Breast epithelium (tissue), 4 donors: Measurements from ENCODE around the gene ZNF83. TPM values are rescaled to one million over a fixed set of nuclear protein-coding genes. Genes with fewer than 3 reads are reported as not detected.

Experiments
- DNase-seq, 2 donors: peaks; one replicate each; pipeline ENCODE4 v3.0.0-alpha.2; 2019; ENCODE audit warnings: low spot score in 2 of 2
- H3K27ac ChIP-seq, 2 donors: fragments of 200-600 bp; sonication (generic) in 1 of 2; one replicate each; pipeline ENCODE4 v1.5.1; 2016 to 2019; ENCODE audit warnings: mild to moderate bottlenecking in 1 of 2
- H3K27me3 ChIP-seq, 2 donors: fragments of 200-600 bp; sonication (generic) in 1 of 2; one replicate each; pipeline versions ENCODE4 v1.5.1 to v1.6.0; 2017 to 2019; ENCODE audit warnings: control low read depth in 1 of 2, mild to moderate bottlenecking in 1 of 2
- H3K36me3 ChIP-seq: fragments of 200-600 bp; one replicate; pipeline ENCODE4 v1.5.1; 2019
- H3K4me1 ChIP-seq, 2 donors: fragments of 200-600 bp; sonication (generic); one replicate each; pipeline ENCODE4 v1.5.1; 2016 to 2019; ENCODE audit warnings: control low read depth in 1 of 2
- H3K4me3 ChIP-seq, 3 donors: fragments of 200-600 bp; sonication (generic); 1 replicate in 2 of 3; 2 replicates in 1 of 3; pipeline ENCODE4 v1.5.1; 2016 to 2019; ENCODE audit warnings: mild to moderate bottlenecking in 3 of 3, moderate library complexity in 2 of 3
- H3K9me3 ChIP-seq, 2 donors: fragments of 200-600 bp; sonication (generic) in 1 of 2; one replicate each; pipeline ENCODE4 v1.5.1; 2016 to 2019; ENCODE audit warnings: control low read depth in 1 of 2
- POLR2A ChIP-seq: fragments of 450-650 bp; IDR thresholded peaks from one replicate; pipeline ENCODE4 v1.6.1; 2016; ENCODE audit warnings: antibody characterized with exemption, mild to moderate bottlenecking, moderate library complexity
- POLR2AphosphoS5 ChIP-seq, 3 donors: sonication (generic); formaldehyde crosslinking; IDR thresholded peaks; one replicate each; pipeline ENCODE4 v1.6.1; 2017; ENCODE audit warnings: antibody characterized with exemption in 3 of 3
- intact Hi-C: fragments of 100-400 bp; cut with DNase I; formaldehyde crosslinking; loops from one replicate; pipeline ENCODE4 v1.15.1; 2023; ENCODE audit warnings: low total_unique reads
- total RNA-seq, 3 donors: library from RNA; depleted of rRNA; stranded (reverse); fragments of >200 nt; gene quantifications; one replicate each; pipeline ENCODE4 v1.1.0, GENCODE V29; 2016
- TF ChIP-seq, protein P1 (sequence below), 3 donors: fragments of 450-650 bp; IDR thresholded peaks; one replicate each; pipeline ENCODE4 v1.5.1; 2016 to 2017; ENCODE audit warnings: antibody characterized with exemption in 3 of 3, mild to moderate bottlenecking in 3 of 3, moderate library complexity in 3 of 3

The ZNF83 gene
- total RNA-seq, 3 donors from 2014 or later = 61.0 to 120 (median 71.8) TPM

DNA sequence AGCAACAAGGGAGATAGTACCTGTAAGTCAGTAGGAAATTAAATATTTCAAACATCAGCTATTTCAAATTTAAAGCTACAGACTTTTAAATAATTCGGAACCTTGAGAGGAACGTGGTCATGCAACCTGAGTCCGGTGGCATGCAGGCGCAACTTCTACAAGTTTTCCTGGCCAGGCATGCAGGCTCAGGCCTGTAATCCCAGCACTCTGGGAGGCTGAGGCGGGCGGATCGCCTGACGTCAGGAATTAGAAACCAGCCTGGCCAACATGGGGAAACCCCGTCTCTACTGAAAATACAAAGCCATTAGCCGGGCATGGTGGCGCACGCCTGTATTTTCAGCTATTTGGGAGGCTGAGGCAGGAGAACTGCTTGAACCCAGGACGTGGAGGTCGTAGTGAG is 70.2 kb downstream of the ZNF83 start:
- Histone ChIP-seq H3K4me3 (no peak overlapping the region), H3K36me3 (no peaks in the 10 kb centered on the region), H3K9me3 (peaks cover 3 to 18% of the 10 kb centered on the region in 2 donors), H3K27ac (no peak overlapping the region), H3K4me1 (no peaks in the 10 kb centered on the region), H3K27me3 (no peaks in the 10 kb centered on the region)
- no peak for DNase-seq
- TF ChIP-seq, protein P1, sequence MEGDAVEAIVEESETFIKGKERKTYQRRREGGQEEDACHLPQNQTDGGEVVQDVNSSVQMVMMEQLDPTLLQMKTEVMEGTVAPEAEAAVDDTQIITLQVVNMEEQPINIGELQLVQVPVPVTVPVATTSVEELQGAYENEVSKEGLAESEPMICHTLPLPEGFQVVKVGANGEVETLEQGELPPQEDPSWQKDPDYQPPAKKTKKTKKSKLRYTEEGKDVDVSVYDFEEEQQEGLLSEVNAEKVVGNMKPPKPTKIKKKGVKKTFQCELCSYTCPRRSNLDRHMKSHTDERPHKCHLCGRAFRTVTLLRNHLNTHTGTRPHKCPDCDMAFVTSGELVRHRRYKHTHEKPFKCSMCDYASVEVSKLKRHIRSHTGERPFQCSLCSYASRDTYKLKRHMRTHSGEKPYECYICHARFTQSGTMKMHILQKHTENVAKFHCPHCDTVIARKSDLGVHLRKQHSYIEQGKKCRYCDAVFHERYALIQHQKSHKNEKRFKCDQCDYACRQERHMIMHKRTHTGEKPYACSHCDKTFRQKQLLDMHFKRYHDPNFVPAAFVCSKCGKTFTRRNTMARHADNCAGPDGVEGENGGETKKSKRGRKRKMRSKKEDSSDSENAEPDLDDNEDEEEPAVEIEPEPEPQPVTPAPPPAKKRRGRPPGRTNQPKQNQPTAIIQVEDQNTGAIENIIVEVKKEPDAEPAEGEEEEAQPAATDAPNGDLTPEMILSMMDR (IDR thresholded peaks at IDR 0.05) = no peak
- no peak for TF ChIP-seq POLR2AphosphoS5 (IDR thresholded peaks at IDR 0.05)
- intact Hi-C loops = no loop called here

DNA sequence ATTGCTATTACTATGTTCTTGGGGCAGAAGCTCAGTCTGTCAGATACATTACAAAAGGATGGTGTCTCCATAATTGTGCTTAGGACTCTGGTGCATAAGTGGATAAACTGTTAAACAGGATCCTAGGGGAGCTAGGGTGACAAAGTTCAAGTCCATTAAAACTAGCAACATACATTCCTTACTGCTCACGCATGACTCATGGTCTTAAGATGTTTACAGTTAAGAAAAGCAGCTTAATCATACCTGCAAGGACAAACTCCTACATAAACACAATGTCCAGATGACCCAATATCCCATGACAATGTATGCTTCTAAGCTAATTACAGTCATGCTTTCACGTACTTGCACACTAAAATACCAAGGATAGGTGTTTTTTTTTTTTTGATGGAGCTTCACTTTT is 71.6 kb downstream of the ZNF83 start:
- no peak for DNase-seq
- no peaks in the 10 kb centered on the region for H3K4me1 ChIP-seq
- H3K9me3 ChIP-seq = peaks cover 9 to 25% of the 10 kb centered on the region in 2 donors
- intact Hi-C loops = no loop called here
- H3K27ac ChIP-seq = no peak overlapping the region
- H3K4me3 ChIP-seq = no peak overlapping the region
- TF ChIP-seq POLR2A = no peak
- TF ChIP-seq, protein P1 (IDR thresholded peaks at IDR 0.05) = no peak
- no peaks in the 10 kb centered on the region for H3K27me3 ChIP-seq
- no peaks in the 10 kb centered on the region for H3K36me3 ChIP-seq

DNA sequence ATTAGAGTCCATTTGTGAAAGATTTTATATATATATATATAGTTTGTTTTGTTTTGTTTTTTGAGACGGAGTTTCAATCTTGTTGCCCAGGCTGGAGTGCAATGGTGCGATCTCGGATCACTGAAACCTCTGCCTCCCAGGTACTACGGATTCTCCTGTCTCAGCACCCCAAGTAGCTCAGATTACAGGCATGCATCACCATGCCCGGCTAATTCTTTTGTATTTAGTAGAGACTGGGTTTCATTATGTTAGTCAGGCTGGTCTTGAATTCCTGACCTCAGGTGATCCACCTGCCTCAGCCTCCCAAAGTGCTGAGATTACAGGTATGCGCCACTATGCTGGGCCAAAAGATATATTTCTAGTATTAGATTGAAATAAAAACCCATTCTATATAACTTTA is 72.0 kb downstream of the ZNF83 start:
- Histone ChIP-seq H3K4me1 (no peaks in the 10 kb centered on the region), H3K9me3 (peaks cover 14 to 30% of the 10 kb centered on the region in 2 donors), H3K27ac (no peak overlapping the region), H3K36me3 (no peaks in the 10 kb centered on the region), H3K27me3 (no peaks in the 10 kb centered on the region), H3K4me3 (no peak overlapping the region)
- TF ChIP-seq, protein P1 (IDR thresholded peaks at IDR 0.05) = no peak
- TF ChIP-seq POLR2AphosphoS5 (IDR thresholded peaks at IDR 0.05) (no peak), POLR2A (no peak)
- DNase-seq = no peak
- intact Hi-C loops = no loop called here

Other genes starting within 250 kb of the ZNF83 start
- gene ZNF528, start 240.5 kb downstream of the ZNF83 start, total RNA-seq = 10 to 100 TPM; 20.5 to 29.0 (median 28.2) TPM
- gene ZNF534, start 209.2 kb downstream of the ZNF83 start, total RNA-seq = 1 to 10 TPM in 1 of 3 donors, under 1 TPM in 1, not detected in 1; 0.33 to 1.2 TPM
- 1 to 10 TPM; 1.3 to 3.7 (median 1.4) TPM for gene ZNF578, start 184.8 kb downstream of the ZNF83 start, total RNA-seq
- gene ZNF808, start 110.7 kb downstream of the ZNF83 start, total RNA-seq = 10 to 100 TPM; 20.6 to 35.1 (median 21.3) TPM
- gene ZNF701, start 68.1 kb downstream of the ZNF83 start, total RNA-seq = 10 to 100 TPM; 14.6 to 27.5 (median 21.0) TPM
- gene ZNF611, start 96.7 kb upstream of the ZNF83 start, total RNA-seq = 10 to 100 TPM; 11.8 to 23.0 (median 16.7) TPM
- 10 to 100 TPM in 2 of 3 donors, 1 to 10 TPM in 1; 9.8 to 13.3 (median 12.4) TPM for gene ZNF600, start 148.4 kb upstream of the ZNF83 start, total RNA-seq
- gene ZNF28, start 183.3 kb upstream of the ZNF83 start, total RNA-seq = 10 to 100 TPM; 10.2 to 23.0 (median 15.7) TPM
- gene ZNF468, start 219.3 kb upstream of the ZNF83 start, total RNA-seq = 10 to 100 TPM; 14.9 to 38.2 (median 22.6) TPM